Measurements from ENCODE around the gene HDAC9. TPM values are rescaled to one million over a fixed set of nuclear protein-coding genes. Genes with fewer than 3 reads are reported as not detected.

Gene HDAC9
- polyA plus RNA-seq, 1 experiment = 2.1 TPM

DNA sequence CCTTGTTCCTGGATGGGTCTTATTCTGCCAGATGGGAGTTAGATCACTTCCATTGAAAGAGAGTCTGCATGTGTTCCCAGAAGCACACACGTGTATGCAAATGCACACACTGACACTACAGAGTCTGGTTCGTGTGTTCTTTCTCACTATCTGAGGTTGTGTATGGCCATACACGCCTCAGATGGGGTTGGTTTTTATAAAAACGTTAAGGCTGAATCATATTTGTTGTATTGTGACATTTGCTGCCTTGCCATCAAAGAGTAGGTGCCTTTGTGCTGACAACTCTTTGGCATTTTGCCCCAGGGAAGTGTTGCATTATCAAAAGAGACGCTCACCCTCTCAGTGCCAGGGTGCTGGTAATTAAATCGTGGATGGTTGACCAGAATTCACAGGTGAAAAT lies 37.7 kb upstream of the HDAC9 start:
- ChIA-PET POLR2A (no interaction called here), CTCF (no interaction called here)
- no peaks in the 10 kb centered on the region for H3K27me3 ChIP-seq (ENCODE audit: control insufficient read depth, insufficient read depth, low read length)
- H3K27ac ChIP-seq (ENCODE audit: low read depth, low read length) = no peak overlapping the region
- H3K9me3 ChIP-seq (ENCODE audit: control insufficient read depth, insufficient read depth, low read length) = no peaks in the 10 kb centered on the region
- H3K4me3 ChIP-seq (ENCODE audit: low read depth, low read length) = no peak overlapping the region
- TF ChIP-seq, protein P1, sequence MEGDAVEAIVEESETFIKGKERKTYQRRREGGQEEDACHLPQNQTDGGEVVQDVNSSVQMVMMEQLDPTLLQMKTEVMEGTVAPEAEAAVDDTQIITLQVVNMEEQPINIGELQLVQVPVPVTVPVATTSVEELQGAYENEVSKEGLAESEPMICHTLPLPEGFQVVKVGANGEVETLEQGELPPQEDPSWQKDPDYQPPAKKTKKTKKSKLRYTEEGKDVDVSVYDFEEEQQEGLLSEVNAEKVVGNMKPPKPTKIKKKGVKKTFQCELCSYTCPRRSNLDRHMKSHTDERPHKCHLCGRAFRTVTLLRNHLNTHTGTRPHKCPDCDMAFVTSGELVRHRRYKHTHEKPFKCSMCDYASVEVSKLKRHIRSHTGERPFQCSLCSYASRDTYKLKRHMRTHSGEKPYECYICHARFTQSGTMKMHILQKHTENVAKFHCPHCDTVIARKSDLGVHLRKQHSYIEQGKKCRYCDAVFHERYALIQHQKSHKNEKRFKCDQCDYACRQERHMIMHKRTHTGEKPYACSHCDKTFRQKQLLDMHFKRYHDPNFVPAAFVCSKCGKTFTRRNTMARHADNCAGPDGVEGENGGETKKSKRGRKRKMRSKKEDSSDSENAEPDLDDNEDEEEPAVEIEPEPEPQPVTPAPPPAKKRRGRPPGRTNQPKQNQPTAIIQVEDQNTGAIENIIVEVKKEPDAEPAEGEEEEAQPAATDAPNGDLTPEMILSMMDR (IDR thresholded peaks at IDR 0.05; ENCODE audit: low read depth, low read length) = no peak
- DNase-seq (ENCODE audit: low read depth, low spot score) = no peak

DNA sequence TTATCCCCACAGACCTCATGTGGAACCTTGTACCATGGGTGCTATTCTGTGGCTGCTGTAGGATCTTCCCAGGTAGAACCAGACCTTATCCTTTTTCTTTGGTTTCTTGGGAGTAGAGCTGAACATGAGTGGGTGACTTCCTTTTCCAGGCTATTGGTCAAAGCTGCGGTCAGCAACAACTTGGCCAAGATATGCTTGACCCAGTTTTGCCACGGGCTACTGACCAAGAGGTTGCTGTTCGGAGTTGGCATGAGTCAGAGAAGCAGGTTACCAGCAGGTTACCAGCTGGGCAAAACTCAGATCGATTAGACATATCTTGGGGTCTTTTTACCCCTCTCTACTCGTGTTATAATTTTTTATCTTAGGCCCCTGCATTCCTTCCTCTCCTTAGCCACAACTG lies 36.7 kb upstream of the HDAC9 start:
- ChIA-PET CTCF (interaction anchor here (1.1 kb wide), 1 partner anchor 18 kb away, joined by 6 read pairs; no protein-coding TSS in a partner anchor), POLR2A (no interaction called here)
- no peak overlapping the region for H3K27ac ChIP-seq (ENCODE audit: low read depth, low read length)
- no peaks in the 10 kb centered on the region for H3K9me3 ChIP-seq (ENCODE audit: control insufficient read depth, insufficient read depth, low read length)
- TF ChIP-seq, protein P1 (IDR thresholded peaks at IDR 0.05; ENCODE audit: low read depth, low read length) = no peak
- no peak for DNase-seq (ENCODE audit: low read depth, low spot score)
- H3K27me3 ChIP-seq (ENCODE audit: control insufficient read depth, insufficient read depth, low read length) = no peaks in the 10 kb centered on the region
- H3K4me3 ChIP-seq (ENCODE audit: low read depth, low read length) = no peak overlapping the region

DNA sequence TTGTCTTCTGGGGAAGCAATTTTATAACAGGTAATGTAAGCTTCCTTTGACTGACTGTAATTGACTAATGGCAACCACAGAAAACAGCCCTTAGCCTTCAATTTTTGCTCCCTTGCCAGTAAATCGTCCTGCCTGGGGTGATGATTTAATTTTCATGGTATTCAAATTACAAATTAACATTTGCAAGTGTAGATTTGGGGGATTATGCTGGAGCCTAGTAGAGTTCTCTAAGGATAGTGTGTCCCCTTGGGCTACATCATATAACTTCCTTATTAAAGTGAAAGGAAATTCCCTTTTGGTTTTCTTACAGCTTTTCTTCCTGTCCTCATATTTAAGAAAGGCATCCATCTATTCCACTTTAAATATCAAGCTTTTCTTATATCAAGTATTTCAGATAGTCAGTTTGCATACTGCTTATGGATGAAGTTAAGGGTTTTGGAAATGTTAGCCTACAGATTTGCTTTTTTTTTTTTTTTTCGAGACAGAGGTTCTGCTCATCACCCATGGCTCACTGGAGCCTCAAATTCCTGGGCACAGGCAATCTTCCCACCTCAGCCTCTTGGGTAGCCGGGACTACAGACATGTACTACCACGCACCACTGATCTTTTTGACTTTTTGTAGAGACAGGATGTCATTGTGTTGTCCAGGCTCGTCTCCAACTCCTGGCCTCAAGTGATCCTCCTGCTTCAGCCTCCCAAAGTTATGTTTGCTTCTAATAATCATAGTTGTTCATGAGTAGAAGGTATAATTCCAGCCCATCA lies 35.9 kb upstream of the HDAC9 start:
- H3K27me3 ChIP-seq (ENCODE audit: control insufficient read depth, insufficient read depth, low read length) = no peaks in the 10 kb centered on the region
- POLR2A ChIA-PET = no interaction called here
- no peak overlapping the region for H3K27ac ChIP-seq (ENCODE audit: low read depth, low read length)
- TF ChIP-seq, protein P1 (IDR thresholded peaks at IDR 0.05; ENCODE audit: low read depth, low read length) = no peak
- CTCF ChIA-PET = interaction anchor here (1.1 kb wide), 1 partner anchor 18 kb away, joined by 6 read pairs; no protein-coding TSS in a partner anchor
- H3K4me3 ChIP-seq (ENCODE audit: low read depth, low read length) = no peak overlapping the region
- no peaks in the 10 kb centered on the region for H3K9me3 ChIP-seq (ENCODE audit: control insufficient read depth, insufficient read depth, low read length)
- no peak for DNase-seq (ENCODE audit: low read depth, low spot score)

DNA sequence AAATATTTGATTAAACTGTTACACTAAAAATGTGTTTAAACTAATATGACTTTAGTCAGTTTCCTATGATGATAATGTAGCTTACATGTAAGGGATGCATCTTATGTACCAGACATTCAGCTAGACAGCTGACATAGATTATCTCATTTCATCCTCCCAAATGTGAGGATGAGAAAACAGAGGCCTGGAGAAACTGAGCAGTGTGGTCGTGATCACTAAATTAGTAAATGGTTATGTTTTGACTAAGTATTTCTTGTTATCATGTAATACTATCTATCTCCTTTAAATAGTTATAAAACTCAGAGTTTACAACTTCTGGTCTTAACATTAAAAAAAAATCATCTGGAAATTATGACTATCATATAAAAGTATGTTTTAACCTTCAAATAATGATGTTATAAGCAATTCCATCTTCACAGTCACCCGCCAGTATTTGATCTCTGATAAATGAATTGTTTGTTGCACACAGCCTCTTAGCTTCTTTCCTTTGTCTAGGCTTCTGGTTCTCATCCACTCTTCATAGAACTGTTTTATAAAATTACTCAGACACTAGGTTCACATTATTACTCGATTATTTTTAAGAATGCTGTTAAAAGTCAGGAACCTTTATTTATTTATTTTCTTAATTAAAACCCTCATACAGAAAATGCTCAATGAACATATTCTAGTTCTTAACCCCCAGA lies 33.6 kb upstream of the HDAC9 start:
- H3K27ac ChIP-seq (ENCODE audit: low read depth, low read length) = no peak overlapping the region
- H3K9me3 ChIP-seq (ENCODE audit: control insufficient read depth, insufficient read depth, low read length) = no peaks in the 10 kb centered on the region
- CTCF ChIA-PET = no interaction called here
- H3K4me3 ChIP-seq (ENCODE audit: low read depth, low read length) = no peak overlapping the region
- POLR2A ChIA-PET = no interaction called here
- H3K27me3 ChIP-seq (ENCODE audit: control insufficient read depth, insufficient read depth, low read length) = no peaks in the 10 kb centered on the region
- TF ChIP-seq, protein P1 (IDR thresholded peaks at IDR 0.05; ENCODE audit: low read depth, low read length) = no peak
- no peak for DNase-seq (ENCODE audit: low read depth, low spot score)

DNA sequence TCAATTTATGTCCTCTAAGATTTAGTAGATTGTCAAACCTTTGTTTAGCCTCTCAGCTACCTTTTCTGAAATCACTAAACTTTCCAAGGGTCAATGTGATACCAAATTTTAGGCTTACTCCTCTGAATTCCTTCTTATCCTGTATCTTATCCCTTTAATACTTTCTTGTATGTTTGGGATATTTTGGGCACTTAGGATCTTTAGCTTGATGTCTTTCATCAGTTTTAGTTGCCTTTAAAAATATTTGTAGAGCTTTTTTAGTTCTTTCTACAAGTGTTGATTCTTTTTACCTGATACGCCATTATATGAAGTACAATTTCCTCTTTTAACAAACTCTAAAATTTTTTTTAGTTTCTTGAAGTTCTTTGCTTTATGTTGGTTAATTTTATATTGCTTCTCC lies 30.7 kb upstream of the HDAC9 start:
- TF ChIP-seq, protein P1 (IDR thresholded peaks at IDR 0.05; ENCODE audit: low read depth, low read length) = no peak
- H3K27ac ChIP-seq (ENCODE audit: low read depth, low read length) = no peak overlapping the region
- ChIA-PET CTCF (no interaction called here), POLR2A (no interaction called here)
- no peaks in the 10 kb centered on the region for H3K27me3 ChIP-seq (ENCODE audit: control insufficient read depth, insufficient read depth, low read length)
- DNase-seq (ENCODE audit: low read depth, low spot score) = no peak
- no peaks in the 10 kb centered on the region for H3K9me3 ChIP-seq (ENCODE audit: control insufficient read depth, insufficient read depth, low read length)
- no peak overlapping the region for H3K4me3 ChIP-seq (ENCODE audit: low read depth, low read length)

Data from AG04450 (cell line).